Fibroblast of the conjunctiva (primary cell): ENCODE measurements around the gene ASB15.
A peak's percentile ranks its signal among the peaks of the same experiment; 100 is the strongest.

Experiments used
- DNase-seq: peaks from one replicate; pipeline ENCODE4 v3.0.0-alpha.2; 2010; ENCODE audit warnings: low read depth

The ASB15 gene

GRCh38 chr7:123663200-123663599, 61.6 kb downstream of the ASB15 start:
- DNase-seq: no peak

- DNase-seq: no peak
Measured at GRCh38 chr7:123665157-123665556, 63.5 kb downstream of the ASB15 start.

- DNase-seq: no peak
Measured at GRCh38 chr7:123665896-123666295, 64.3 kb downstream of the ASB15 start.

- no peak for DNase-seq
Measured at GRCh38 chr7:123666492-123666891, 64.9 kb downstream of the ASB15 start.

- no peak for DNase-seq
Measured at GRCh38 chr7:123669485-123669884, 67.9 kb downstream of the ASB15 start.

GRCh38 chr7:123673137-123673732, 71.6 kb downstream of the ASB15 start:
- DNase-seq: no peak

- DNase-seq: no peak
Measured at GRCh38 chr7:123673752-123674398, 72.3 kb downstream of the ASB15 start.

- no peak for DNase-seq
Measured at GRCh38 chr7:123674399-123675180, 73.0 kb downstream of the ASB15 start.

GRCh38 chr7:123675181-123675473, 73.5 kb downstream of the ASB15 start:
- no peak for DNase-seq

GRCh38 chr7:123677061-123677715, 75.6 kb downstream of the ASB15 start:
- no peak for DNase-seq

GRCh38 chr7:123679614-123680013, 78.0 kb downstream of the ASB15 start:
- DNase-seq: no peak

GRCh38 chr7:123680580-123680979, 79.0 kb downstream of the ASB15 start:
- no peak for DNase-seq

- no peak for DNase-seq
Measured at GRCh38 chr7:123681561-123681960, 79.9 kb downstream of the ASB15 start.

GRCh38 chr7:123682690-123683089, 81.1 kb downstream of the ASB15 start:
- peak; percentile 50 for DNase-seq

GRCh38 chr7:123687161-123687560, 85.5 kb downstream of the ASB15 start:
- no peak for DNase-seq

- no peak for DNase-seq
Measured at GRCh38 chr7:123687727-123688126, 86.1 kb downstream of the ASB15 start.
